Measurements from ENCODE around the gene CASK.

DNA sequence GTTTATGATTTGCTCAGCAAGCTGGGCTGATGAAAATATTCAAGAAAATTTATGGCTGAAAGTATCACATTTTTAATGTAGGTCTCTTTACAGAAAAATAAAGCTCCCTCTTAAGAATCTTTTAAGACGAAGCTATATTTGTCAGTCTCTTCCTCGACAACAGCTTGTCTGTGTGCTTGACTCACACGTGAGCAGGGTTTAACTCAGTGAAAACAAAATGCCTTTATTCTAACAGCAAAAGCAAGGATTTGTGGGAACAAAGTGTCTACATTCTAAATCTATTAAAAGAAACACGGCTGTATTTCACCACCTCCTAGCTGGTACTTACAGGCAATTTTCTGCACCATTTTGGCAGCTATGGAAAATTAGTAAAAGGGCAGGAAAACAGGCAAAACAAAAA is 400.7 kb downstream of the CASK start:
- TF ChIP-seq, protein P1, sequence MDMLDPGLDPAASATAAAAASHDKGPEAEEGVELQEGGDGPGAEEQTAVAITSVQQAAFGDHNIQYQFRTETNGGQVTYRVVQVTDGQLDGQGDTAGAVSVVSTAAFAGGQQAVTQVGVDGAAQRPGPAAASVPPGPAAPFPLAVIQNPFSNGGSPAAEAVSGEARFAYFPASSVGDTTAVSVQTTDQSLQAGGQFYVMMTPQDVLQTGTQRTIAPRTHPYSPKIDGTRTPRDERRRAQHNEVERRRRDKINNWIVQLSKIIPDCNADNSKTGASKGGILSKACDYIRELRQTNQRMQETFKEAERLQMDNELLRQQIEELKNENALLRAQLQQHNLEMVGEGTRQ (CRISPR knock-in tag; IDR thresholded peaks at IDR 0.05), result no peak
- TF ChIP-seq TEAD4 (CRISPR knock-in tag; IDR thresholded peaks at IDR 0.05), result no peak
- TF ChIP-seq, protein P2, sequence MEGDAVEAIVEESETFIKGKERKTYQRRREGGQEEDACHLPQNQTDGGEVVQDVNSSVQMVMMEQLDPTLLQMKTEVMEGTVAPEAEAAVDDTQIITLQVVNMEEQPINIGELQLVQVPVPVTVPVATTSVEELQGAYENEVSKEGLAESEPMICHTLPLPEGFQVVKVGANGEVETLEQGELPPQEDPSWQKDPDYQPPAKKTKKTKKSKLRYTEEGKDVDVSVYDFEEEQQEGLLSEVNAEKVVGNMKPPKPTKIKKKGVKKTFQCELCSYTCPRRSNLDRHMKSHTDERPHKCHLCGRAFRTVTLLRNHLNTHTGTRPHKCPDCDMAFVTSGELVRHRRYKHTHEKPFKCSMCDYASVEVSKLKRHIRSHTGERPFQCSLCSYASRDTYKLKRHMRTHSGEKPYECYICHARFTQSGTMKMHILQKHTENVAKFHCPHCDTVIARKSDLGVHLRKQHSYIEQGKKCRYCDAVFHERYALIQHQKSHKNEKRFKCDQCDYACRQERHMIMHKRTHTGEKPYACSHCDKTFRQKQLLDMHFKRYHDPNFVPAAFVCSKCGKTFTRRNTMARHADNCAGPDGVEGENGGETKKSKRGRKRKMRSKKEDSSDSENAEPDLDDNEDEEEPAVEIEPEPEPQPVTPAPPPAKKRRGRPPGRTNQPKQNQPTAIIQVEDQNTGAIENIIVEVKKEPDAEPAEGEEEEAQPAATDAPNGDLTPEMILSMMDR (IDR thresholded peaks at IDR 0.05), result no peak
- TF ChIP-seq, protein P3, sequence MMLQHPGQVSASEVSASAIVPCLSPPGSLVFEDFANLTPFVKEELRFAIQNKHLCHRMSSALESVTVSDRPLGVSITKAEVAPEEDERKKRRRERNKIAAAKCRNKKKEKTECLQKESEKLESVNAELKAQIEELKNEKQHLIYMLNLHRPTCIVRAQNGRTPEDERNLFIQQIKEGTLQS (CRISPR knock-in tag; conservative IDR thresholded peaks at IDR 0.05), result no peak
- no peak for TF ChIP-seq RORB (CRISPR knock-in tag; IDR thresholded peaks at IDR 0.05)
- TF ChIP-seq ELF4 (CRISPR knock-in tag; IDR thresholded peaks at IDR 0.05; ENCODE audit: low read depth), result no peak
- TF ChIP-seq TEAD1 (CRISPR knock-in tag; IDR thresholded peaks at IDR 0.05), result no peak

Data from WTC11 (cell line).